Nephron (organoid): Measurements from ENCODE around the gene MX1.

Experiments
- H3K27ac Mint-ChIP-seq, 3 experiments: 2 replicates each; pipeline ENCODE4 v1.8.0; 2020; ENCODE audit warnings: mixed read lengths in 3 of 3, mild to moderate bottlenecking in 2 of 3, moderate library complexity in 1 of 3
- H3K27me3 Mint-ChIP-seq: 2 replicates; pipeline ENCODE4 v1.8.0; 2021; ENCODE audit warnings: low read depth, mild to moderate bottlenecking, moderate library complexity, mixed read lengths
- H3K36me3 Mint-ChIP-seq: 2 replicates; pipeline ENCODE4 v1.8.0; 2020; ENCODE audit warnings: low read depth, mixed read lengths
- H3K4me1 Mint-ChIP-seq: 2 replicates; pipeline ENCODE4 v1.8.0; 2020; ENCODE audit warnings: mixed read lengths
- H3K4me3 Mint-ChIP-seq, 3 experiments: 2 replicates each; pipeline ENCODE4 v1.8.0; 2020; ENCODE audit warnings: mild to moderate bottlenecking in 3 of 3, mixed read lengths in 3 of 3, moderate library complexity in 2 of 3
- H3K9me3 Mint-ChIP-seq: 2 replicates; pipeline ENCODE4 v1.8.0; 2020; ENCODE audit warnings: mixed read lengths
- TF ChIP-seq, protein P1 (sequence below), 3 experiments: fragments of 200-600 bp; sonication (generic); IDR thresholded peaks; one replicate each; pipeline ENCODE4 v1.5.0; 2021; ENCODE audit warnings: antibody characterized with exemption in 3 of 3; ENCODE audit not compliant: unreplicated experiment in 3 of 3

Gene MX1

GRCh38 chr21:41432562-41433460 is 6.8 kb downstream of the MX1 start:
- no peak overlapping the region for H3K4me3 Mint-ChIP-seq
- H3K4me1 Mint-ChIP-seq, result no peaks in the 10 kb centered on the region

DNA sequence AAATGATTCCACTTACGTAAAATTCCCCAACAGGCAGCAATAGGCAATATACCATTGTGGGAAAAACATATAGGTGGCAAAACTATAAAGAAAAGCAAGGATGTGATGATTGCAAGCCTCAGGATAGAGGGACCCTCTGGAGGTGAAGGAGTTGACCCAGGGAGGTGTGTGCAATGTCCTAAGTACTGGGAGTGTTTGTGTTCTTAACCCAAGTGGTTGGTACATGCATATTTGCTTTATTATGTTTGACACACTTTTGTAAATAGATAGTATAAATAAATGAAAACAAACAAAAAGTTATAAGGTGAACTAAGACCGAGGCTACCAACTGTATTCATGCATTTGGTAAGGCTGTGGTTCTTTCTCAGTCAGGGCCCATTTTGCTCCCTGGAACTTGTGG is 7.5 kb downstream of the MX1 start:
- H3K4me1 Mint-ChIP-seq, result no peaks in the 10 kb centered on the region
- H3K27me3 Mint-ChIP-seq, result peaks cover 12% of the 10 kb centered on the region
- H3K9me3 Mint-ChIP-seq, result peaks cover 21% of the 10 kb centered on the region

More at GRCh38 chr21:41432562-41433460, 6.8 kb downstream of the MX1 start:
- peaks cover 20% of the 10 kb centered on the region for H3K27me3 Mint-ChIP-seq
- no peak overlapping the region for H3K27ac Mint-ChIP-seq
- H3K9me3 Mint-ChIP-seq, result peaks cover 21% of the 10 kb centered on the region
- TF ChIP-seq, protein P1, sequence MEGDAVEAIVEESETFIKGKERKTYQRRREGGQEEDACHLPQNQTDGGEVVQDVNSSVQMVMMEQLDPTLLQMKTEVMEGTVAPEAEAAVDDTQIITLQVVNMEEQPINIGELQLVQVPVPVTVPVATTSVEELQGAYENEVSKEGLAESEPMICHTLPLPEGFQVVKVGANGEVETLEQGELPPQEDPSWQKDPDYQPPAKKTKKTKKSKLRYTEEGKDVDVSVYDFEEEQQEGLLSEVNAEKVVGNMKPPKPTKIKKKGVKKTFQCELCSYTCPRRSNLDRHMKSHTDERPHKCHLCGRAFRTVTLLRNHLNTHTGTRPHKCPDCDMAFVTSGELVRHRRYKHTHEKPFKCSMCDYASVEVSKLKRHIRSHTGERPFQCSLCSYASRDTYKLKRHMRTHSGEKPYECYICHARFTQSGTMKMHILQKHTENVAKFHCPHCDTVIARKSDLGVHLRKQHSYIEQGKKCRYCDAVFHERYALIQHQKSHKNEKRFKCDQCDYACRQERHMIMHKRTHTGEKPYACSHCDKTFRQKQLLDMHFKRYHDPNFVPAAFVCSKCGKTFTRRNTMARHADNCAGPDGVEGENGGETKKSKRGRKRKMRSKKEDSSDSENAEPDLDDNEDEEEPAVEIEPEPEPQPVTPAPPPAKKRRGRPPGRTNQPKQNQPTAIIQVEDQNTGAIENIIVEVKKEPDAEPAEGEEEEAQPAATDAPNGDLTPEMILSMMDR (IDR thresholded peaks at IDR 0.05; ENCODE audit: unreplicated experiment in 3 of 3), result no peak
- H3K36me3 Mint-ChIP-seq, result peaks cover 7% of the 10 kb centered on the region

GRCh38 chr21:41435706-41436105 is 9.7 kb downstream of the MX1 start:
- H3K4me1 Mint-ChIP-seq, result no peaks in the 10 kb centered on the region

More for the DNA sequence above, 7.5 kb downstream of the MX1 start:
- TF ChIP-seq, protein P1 (IDR thresholded peaks at IDR 0.05; ENCODE audit: unreplicated experiment in 3 of 3), result no peak
- Mint-ChIP-seq H3K27ac (no peak overlapping the region), H3K4me3 (no peak overlapping the region), H3K36me3 (peaks cover 7% of the 10 kb centered on the region)

GRCh38 chr21:41437729-41438128 is 11.7 kb downstream of the MX1 start:
- H3K27me3 Mint-ChIP-seq, result peaks cover 3% of the 10 kb centered on the region
- TF ChIP-seq, protein P1 (IDR thresholded peaks at IDR 0.05; ENCODE audit: unreplicated experiment in 3 of 3), result no peak

More at GRCh38 chr21:41435706-41436105, 9.7 kb downstream of the MX1 start:
- H3K9me3 Mint-ChIP-seq, result peaks cover 19% of the 10 kb centered on the region
- TF ChIP-seq, protein P1 (IDR thresholded peaks at IDR 0.05; ENCODE audit: unreplicated experiment in 3 of 3), result no peak
- H3K27ac Mint-ChIP-seq, result no peak overlapping the region
- H3K36me3 Mint-ChIP-seq, result peaks cover 7% of the 10 kb centered on the region
- H3K27me3 Mint-ChIP-seq, result peaks cover 3% of the 10 kb centered on the region
- no peak overlapping the region for H3K4me3 Mint-ChIP-seq

DNA sequence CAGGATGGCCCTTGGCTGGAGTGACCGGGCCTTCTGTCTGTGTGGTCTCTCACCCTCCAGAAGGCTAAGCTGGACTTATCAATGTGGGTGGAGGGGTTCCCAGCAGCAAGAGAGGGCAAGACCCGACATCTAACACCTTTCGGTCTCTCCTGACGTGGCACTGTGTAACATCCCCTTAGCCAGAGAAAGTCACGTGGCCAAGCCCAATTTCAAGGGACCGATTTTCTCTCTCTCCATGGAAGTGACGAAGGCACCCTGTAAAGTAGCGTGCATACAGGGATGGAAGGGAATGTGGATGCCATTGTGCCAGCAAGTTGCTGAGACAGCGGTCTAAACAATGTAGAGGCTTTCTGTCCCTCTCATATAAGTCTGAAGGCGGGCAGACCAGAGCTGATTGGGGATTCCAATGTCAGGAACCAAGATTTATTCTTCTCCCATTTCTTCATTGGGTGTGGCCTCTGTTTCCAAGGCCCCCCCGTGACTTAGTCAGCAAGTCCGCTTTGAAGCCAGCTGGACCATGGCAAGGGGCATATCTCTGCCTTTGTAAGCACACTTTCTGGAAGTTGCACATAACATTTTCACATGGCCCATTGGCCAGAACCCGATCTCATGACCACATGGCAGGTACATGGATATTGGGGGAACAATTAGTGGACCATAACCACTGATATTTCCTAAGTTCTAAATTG is 12.5 kb downstream of the MX1 start:
- Mint-ChIP-seq H3K36me3 (peaks cover 7% of the 10 kb centered on the region), H3K9me3 (peaks cover 16% of the 10 kb centered on the region), H3K4me1 (no peaks in the 10 kb centered on the region), H3K4me3 (no peak overlapping the region), H3K27me3 (peaks cover 3% of the 10 kb centered on the region), H3K27ac (no peak overlapping the region)
- TF ChIP-seq, protein P1 (IDR thresholded peaks at IDR 0.05; ENCODE audit: unreplicated experiment in 3 of 3), result no peak

More at GRCh38 chr21:41437729-41438128, 11.7 kb downstream of the MX1 start:
- H3K4me1 Mint-ChIP-seq, result no peaks in the 10 kb centered on the region
- H3K4me3 Mint-ChIP-seq, result no peak overlapping the region
- H3K36me3 Mint-ChIP-seq, result peaks cover 7% of the 10 kb centered on the region
- no peak overlapping the region for H3K27ac Mint-ChIP-seq
- peaks cover 19% of the 10 kb centered on the region for H3K9me3 Mint-ChIP-seq
